WTC11 (cell line): Measurements from ENCODE around the gene DNAH5.

Experiments used
- ATF2 ChIP-seq: sonication (generic); formaldehyde crosslinking; IDR thresholded peaks from 2 replicates; pipeline ENCODE4 v1.8.1; 2022; ENCODE audit warnings: low read depth, missing genetic modification reagents, borderline replicate concordance
- TEAD4 ChIP-seq: sonication (generic); formaldehyde crosslinking; IDR thresholded peaks from 2 replicates; pipeline ENCODE4 v1.8.0; 2022; ENCODE audit warnings: mild to moderate bottlenecking, missing genetic modification reagents
- TF ChIP-seq, protein P1 (sequence below): fragments of 250-450 bp; sonication (Bioruptor Pico); IDR thresholded peaks from 2 replicates; pipeline ENCODE4 v2.1.2; 2022; ENCODE audit warnings: mild to moderate bottlenecking, moderate library complexity
- TF ChIP-seq, protein P2 (sequence below): fragments of 200-600 bp; IDR thresholded peaks from 2 replicates; pipeline ENCODE4 v1.8.0; 2022; ENCODE audit warnings: antibody characterized with exemption

DNA sequence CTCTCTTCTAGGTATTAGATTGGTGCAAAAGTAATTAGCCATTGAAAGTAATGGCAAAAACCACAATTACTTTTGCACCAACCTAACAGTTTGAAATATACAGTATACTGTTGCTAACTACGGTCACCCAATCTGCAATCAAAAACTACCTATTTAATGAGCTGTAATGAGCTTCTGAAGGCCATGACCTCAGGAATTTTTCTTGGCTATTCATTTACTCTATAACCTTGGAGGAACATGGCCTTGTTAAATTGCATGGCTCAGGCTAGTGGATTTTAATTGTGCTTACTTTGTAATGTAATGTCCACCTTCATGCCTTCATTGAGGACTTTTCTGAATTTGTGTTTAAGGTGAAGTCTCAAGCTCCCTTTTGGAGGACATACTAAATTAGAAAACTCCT, 24.7 kb downstream of the DNAH5 start:
- no peak for TF ChIP-seq TEAD4 (CRISPR knock-in tag)
- no peak for TF ChIP-seq ATF2 (CRISPR knock-in tag)
- TF ChIP-seq, protein P1, sequence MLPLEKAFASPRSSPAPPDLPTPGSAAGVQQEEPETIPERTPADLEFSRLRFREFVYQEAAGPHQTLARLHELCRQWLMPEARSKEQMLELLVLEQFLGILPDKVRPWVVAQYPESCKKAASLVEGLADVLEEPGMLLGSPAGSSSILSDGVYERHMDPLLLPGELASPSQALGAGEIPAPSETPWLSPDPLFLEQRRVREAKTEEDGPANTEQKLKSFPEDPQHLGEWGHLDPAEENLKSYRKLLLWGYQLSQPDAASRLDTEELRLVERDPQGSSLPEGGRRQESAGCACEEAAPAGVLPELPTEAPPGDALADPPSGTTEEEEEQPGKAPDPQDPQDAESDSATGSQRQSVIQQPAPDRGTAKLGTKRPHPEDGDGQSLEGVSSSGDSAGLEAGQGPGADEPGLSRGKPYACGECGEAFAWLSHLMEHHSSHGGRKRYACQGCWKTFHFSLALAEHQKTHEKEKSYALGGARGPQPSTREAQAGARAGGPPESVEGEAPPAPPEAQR (CRISPR knock-in tag) = no peak
- TF ChIP-seq, protein P2, sequence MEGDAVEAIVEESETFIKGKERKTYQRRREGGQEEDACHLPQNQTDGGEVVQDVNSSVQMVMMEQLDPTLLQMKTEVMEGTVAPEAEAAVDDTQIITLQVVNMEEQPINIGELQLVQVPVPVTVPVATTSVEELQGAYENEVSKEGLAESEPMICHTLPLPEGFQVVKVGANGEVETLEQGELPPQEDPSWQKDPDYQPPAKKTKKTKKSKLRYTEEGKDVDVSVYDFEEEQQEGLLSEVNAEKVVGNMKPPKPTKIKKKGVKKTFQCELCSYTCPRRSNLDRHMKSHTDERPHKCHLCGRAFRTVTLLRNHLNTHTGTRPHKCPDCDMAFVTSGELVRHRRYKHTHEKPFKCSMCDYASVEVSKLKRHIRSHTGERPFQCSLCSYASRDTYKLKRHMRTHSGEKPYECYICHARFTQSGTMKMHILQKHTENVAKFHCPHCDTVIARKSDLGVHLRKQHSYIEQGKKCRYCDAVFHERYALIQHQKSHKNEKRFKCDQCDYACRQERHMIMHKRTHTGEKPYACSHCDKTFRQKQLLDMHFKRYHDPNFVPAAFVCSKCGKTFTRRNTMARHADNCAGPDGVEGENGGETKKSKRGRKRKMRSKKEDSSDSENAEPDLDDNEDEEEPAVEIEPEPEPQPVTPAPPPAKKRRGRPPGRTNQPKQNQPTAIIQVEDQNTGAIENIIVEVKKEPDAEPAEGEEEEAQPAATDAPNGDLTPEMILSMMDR = no peak
